A549 (cell line): ENCODE data around the gene OPCML. TPM values are rescaled to one million over a fixed set of nuclear protein-coding genes. Genes with fewer than 3 reads are reported as not detected.

ENCODE experiments used
- ATAC-seq, 2 experiments: fragments of 200-7000 bp in 1 of 2; fragments of >200 bp in 1 of 2; cut with Nextera tagmentation in 1 of 2; cut with Tn5 transposase in 1 of 2; 3 replicates each; pipeline versions ENCODE4 v1.8.0 to v1.9.1; 2018 to 2020; ENCODE audit warnings: mild to moderate bottlenecking in 1 of 2, moderate library complexity in 1 of 2
- CTCF ChIA-PET: fragments of 300-600 bp; sonication (Branson Sonifier 250); formaldehyde crosslinking; extraction: SDS; loops from one replicate; lab custom pipeline; 2021; ENCODE audit warnings: antibody characterized with exemption, inconsistent platforms; lab: Yijun Ruan, JAX
- POLR2A ChIA-PET: fragments of 350-600 bp; formaldehyde crosslinking; extraction: SDS; loops from one replicate; lab custom pipeline; 2021; ENCODE audit warnings: antibody characterized with exemption, inconsistent platforms; lab: Yijun Ruan, JAX
- DNase-seq, 2 experiments: peaks; one replicate each; pipeline versions ENCODE4 v3.0.0 to v3.0.0-alpha.2; 2011 to 2016; ENCODE audit warnings: low read depth in 1 of 2, low spot score in 1 of 2
- FAIRE-seq: peaks from 2 replicates; lab custom pipeline; 2011; peaks lifted over from hg19 to GRCh38; lab: Jason Lieb, UNC
- H3K27ac ChIP-seq, 2 experiments: fragments of >200 bp; sonication (Bioruptor Twin); formaldehyde crosslinking; 3 replicates each; pipeline ENCODE4 v1.5.1; 2016 to 2017
- H3K4me1 ChIP-seq: fragments of >200 bp; sonication (Bioruptor Twin); formaldehyde crosslinking; 3 replicates; pipeline ENCODE4 v1.6.1; 2016
- H3K4me2 ChIP-seq: fragments of >200 bp; sonication (Bioruptor Twin); formaldehyde crosslinking; 3 replicates; pipeline ENCODE4 v1.6.1; 2016
- H3K4me3 ChIP-seq: fragments of >200 bp; sonication (Bioruptor Twin); formaldehyde crosslinking; 3 replicates; pipeline ENCODE4 v1.5.1; 2016
- H3K9me3 ChIP-seq: fragments of >200 bp; sonication (Bioruptor Twin); formaldehyde crosslinking; 3 replicates; pipeline ENCODE4 v1.6.1; 2016
- CBX2 ChIP-seq: fragments of 200-600 bp; sonication (generic); IDR thresholded peaks from 2 replicates; pipeline ENCODE4 v1.6.1; 2016; ENCODE audit warnings: low read depth, mild to moderate bottlenecking, borderline replicate concordance
- CHD2 ChIP-seq: fragments of 150-350 bp; IDR thresholded peaks from 2 replicates; pipeline ENCODE4 v1.6.1; 2014; ENCODE audit warnings: low read length; ENCODE audit not compliant: partially characterized antibody
- E2F6 ChIP-seq: IDR thresholded peaks from 2 replicates; pipeline ENCODE4 v1.6.1; 2012; ENCODE audit warnings: low read depth, borderline replicate concordance
- ELK1 ChIP-seq: fragments of 150-350 bp; IDR thresholded peaks from 2 replicates; pipeline ENCODE4 v1.6.1; 2014; ENCODE audit warnings: low read depth, mild to moderate bottlenecking, low read length
- ESRRA ChIP-seq: fragments of 150-350 bp; IDR thresholded peaks from 2 replicates; pipeline ENCODE4 v1.6.1; 2014; ENCODE audit warnings: mild to moderate bottlenecking, low read length, borderline replicate concordance
- FOSB ChIP-seq: fragments of 250-450 bp; sonication (Bioruptor Pico); IDR thresholded peaks from 2 replicates; pipeline ENCODE4 v1.5.0; 2020; ENCODE audit warnings: mild to moderate bottlenecking, moderate library complexity
- HDAC2 ChIP-seq: fragments of 200-600 bp; sonication (generic); IDR thresholded peaks from 2 replicates; pipeline ENCODE4 v1.6.1; 2016
- HMGXB4 ChIP-seq: fragments of 250-450 bp; sonication (Bioruptor Pico); IDR thresholded peaks from 2 replicates; pipeline ENCODE4 v1.5.0; 2021; ENCODE audit warnings: mild to moderate bottlenecking, moderate library complexity, borderline replicate concordance
- HOXA7 ChIP-seq: fragments of 250-450 bp; sonication (Bioruptor Pico); IDR thresholded peaks from 2 replicates; pipeline ENCODE4 v1.5.0; 2020; ENCODE audit warnings: mild to moderate bottlenecking, moderate library complexity
- JUN ChIP-seq, 2 experiments: fragments of >200 bp; sonication (Bioruptor Twin); formaldehyde crosslinking; IDR thresholded peaks; 2 replicates in 1 of 2; 3 replicates in 1 of 2; pipeline ENCODE4 v1.6.1; 2016 to 2017
- JUNB ChIP-seq: fragments of >200 bp; sonication (Bioruptor Twin); formaldehyde crosslinking; IDR thresholded peaks from 2 replicates; pipeline ENCODE4 v1.6.1; 2016
- KDM5A ChIP-seq: fragments of 200-600 bp; sonication (generic); IDR thresholded peaks from 2 replicates; pipeline ENCODE4 v1.6.1; 2016; ENCODE audit warnings: antibody characterized with exemption, mild to moderate bottlenecking
- MAX ChIP-seq: IDR thresholded peaks from 2 replicates; pipeline ENCODE4 v1.6.1; 2012
- MAZ ChIP-seq: fragments of 150-350 bp; IDR thresholded peaks from 2 replicates; pipeline ENCODE4 v1.6.1; 2014; ENCODE audit warnings: antibody characterized with exemption, low read depth, low read length, borderline replicate concordance
- NFE2L2 ChIP-seq: fragments of 150-350 bp; conservative IDR thresholded peaks from 2 replicates; pipeline ENCODE4 v1.6.1; 2014; ENCODE audit warnings: low read length
- PHF8 ChIP-seq: fragments of 200-600 bp; sonication (generic); IDR thresholded peaks from 2 replicates; pipeline ENCODE4 v1.6.1; 2016; ENCODE audit warnings: low read depth, mild to moderate bottlenecking, antibody characterized with exemption, moderate library complexity, borderline replicate concordance
- POLR2A ChIP-seq: IDR thresholded peaks from 2 replicates; pipeline ENCODE4 v1.6.1; 2012; ENCODE audit warnings: mild to moderate bottlenecking, low read length
- POLR2AphosphoS2 ChIP-seq: conservative IDR thresholded peaks from 2 replicates; pipeline ENCODE4 v1.6.1; 2012; ENCODE audit warnings: low read length, improper control_type of control experiment, inconsistent platforms
- RARB ChIP-seq: fragments of 250-450 bp; sonication (Bioruptor Pico); IDR thresholded peaks from 2 replicates; pipeline ENCODE4 v1.8.0; 2021; ENCODE audit warnings: mild to moderate bottlenecking, moderate library complexity
- RNF2 ChIP-seq: fragments of 200-600 bp; sonication (generic); IDR thresholded peaks from 2 replicates; pipeline ENCODE4 v1.6.1; 2016; ENCODE audit warnings: low read depth, mild to moderate bottlenecking, antibody characterized with exemption, moderate library complexity, borderline replicate concordance
- TFCP2L1 ChIP-seq: fragments of 250-450 bp; sonication (Bioruptor Pico); IDR thresholded peaks from 2 replicates; pipeline ENCODE4 v1.5.0; 2021; ENCODE audit warnings: mild to moderate bottlenecking
- USF2 ChIP-seq: fragments of 450-650 bp; IDR thresholded peaks from 2 replicates; pipeline ENCODE4 v1.6.1; 2014; ENCODE audit warnings: antibody characterized with exemption
- ZNF302 ChIP-seq: fragments of 250-450 bp; sonication (Bioruptor Pico); IDR thresholded peaks from 2 replicates; pipeline ENCODE4 v1.9.0; 2021; ENCODE audit warnings: inconsistent platforms, mild to moderate bottlenecking, moderate library complexity
- WGBS: methylation state at CpG from one replicate; pipeline ENCODE4 v1.1.6; 2017; ENCODE audit errors: missing lambda C conversion rate; 5-methylcytosine and 5-hydroxymethylcytosine counted together
- polyA plus RNA-seq, 4 experiments: library from polyadenylated mRNA; depleted of rRNA in 3 of 4; stranded (reverse); fragments of >200 nt; fragmentation: RNase III in 1 of 4; extraction: RNeasy Plus Mini Kit Qiagen cat#74134 plus additional on column Dnase treatment in 1 of 4; gene quantifications; 2 replicates in 3 of 4; 3 replicates in 1 of 4; pipeline ENCODE4 v1.2.3, GENCODE V29; 2011 to 2017

Gene OPCML
- polyA plus RNA-seq, 2 of the 4 experiments (the other 2 are of a cell fraction) = not detected

- no peak for TF ChIP-seq MAX
Observed at GRCh38 chr11:133021553-133021952, 510.7 kb downstream of the OPCML start (continued).

GRCh38 chr11:133020372-133020714 is 512.0 kb downstream of the OPCML start:
- ChIA-PET CTCF (no interaction called here), POLR2A (no interaction called here)
- 0% methylated on average over 1 of the region's 1 CpG for WGBS
- no peak for TF ChIP-seq RARB (CRISPR knock-in tag)
- TF ChIP-seq ESRRA = no peak
- no peak for TF ChIP-seq JUNB
- TF ChIP-seq RNF2 = no peak
- no peak for TF ChIP-seq MAZ
- no peak for TF ChIP-seq KDM5A
- no peak for TF ChIP-seq USF2
- TF ChIP-seq FOSB (CRISPR knock-in tag) = no peak
- TF ChIP-seq TFCP2L1 (CRISPR knock-in tag) = no peak
- no peak for TF ChIP-seq CHD2
- TF ChIP-seq ELK1 = no peak
- Histone ChIP-seq H3K9me3 (no peaks in the 10 kb centered on the region), H3K27ac (no peak overlapping the region), H3K4me1 (no peaks in the 10 kb centered on the region), H3K4me3 (no peak overlapping the region), H3K4me2 (no peak overlapping the region)
- no peak for FAIRE-seq
- DNase-seq = no peak
- ATAC-seq = no peak

- POLR2A ChIA-PET = no interaction called here
- Histone ChIP-seq H3K4me1 (no peaks in the 10 kb centered on the region), H3K9me3 (no peaks in the 10 kb centered on the region), H3K27ac (no peak overlapping the region), H3K4me2 (no peak overlapping the region), H3K4me3 (no peak overlapping the region)
- no peak for DNase-seq
- no peak for FAIRE-seq
- CTCF ChIA-PET = no interaction called here
- no peak for ATAC-seq
- WGBS = 17% methylated on average over 15 of the region's 17 CpGs
- TF ChIP-seq JUN (IDR thresholded peaks at IDR 0.05) (no peak), NFE2L2 (no peak), USF2 (no peak), JUNB (no peak), PHF8 (no peak), CBX2 (no peak), HOXA7 (CRISPR knock-in tag) (no peak), HMGXB4 (CRISPR knock-in tag) (no peak), ELK1 (no peak), ZNF302 (CRISPR knock-in tag) (no peak), POLR2AphosphoS2 (no peak), POLR2A (no peak), HDAC2 (no peak), E2F6 (no peak)
Observed at GRCh38 chr11:133019545-133020371, 512.5 kb downstream of the OPCML start.
